HepG2 (cell line): ENCODE results near the gene PPP4C. TPM values are rescaled to one million over a fixed set of nuclear protein-coding genes. Genes with fewer than 3 reads are reported as not detected.

ENCODE experiments used
- BHLHE40 ChIP-seq: IDR thresholded peaks from 2 replicates; pipeline ENCODE4 v1.6.1; 2011; ENCODE audit warnings: low read length, improper control_type of control experiment
- CBX1 ChIP-seq: IDR thresholded peaks from one replicate; pipeline ENCODE4 v1.6.1; 2016; ENCODE audit warnings: antibody characterized with exemption, low read depth
- CREM ChIP-seq, 2 experiments: sonication (generic) in 1 of 2; formaldehyde crosslinking in 1 of 2; IDR thresholded peaks; 2 replicates each; pipeline versions ENCODE4 v1.4.0 to v1.6.1; 2016 to 2020; ENCODE audit warnings: antibody characterized with exemption in 1 of 2, mild to moderate bottlenecking in 1 of 2, missing genetic modification reagents in 1 of 2
- DRAP1 ChIP-seq: IDR thresholded peaks from 2 replicates; pipeline ENCODE4 v1.6.1; 2016; ENCODE audit warnings: missing genetic modification reagents, missing compliant biosample characterization
- ERF ChIP-seq: IDR thresholded peaks from 2 replicates; pipeline ENCODE4 v1.6.1; 2018; ENCODE audit warnings: missing biosample characterization, missing genetic modification reagents
- FOXP1 ChIP-seq, 2 experiments: fragments of 450-650 bp in 1 of 2; IDR thresholded peaks; 2 replicates each; pipeline ENCODE4 v1.6.1; 2017 to 2018; ENCODE audit warnings: antibody characterized with exemption in 1 of 2
- HIVEP1 ChIP-seq: sonication (generic); formaldehyde crosslinking; IDR thresholded peaks from 2 replicates; pipeline ENCODE4 v1.4.0; 2020; ENCODE audit warnings: mild to moderate bottlenecking, missing genetic modification reagents
- HMGXB3 ChIP-seq: sonication (generic); formaldehyde crosslinking; IDR thresholded peaks from 2 replicates; pipeline ENCODE4 v1.4.0; 2020; ENCODE audit warnings: missing genetic modification reagents, borderline replicate concordance
- ISL2 ChIP-seq: sonication (generic); formaldehyde crosslinking; IDR thresholded peaks from 2 replicates; pipeline ENCODE4 v1.5.0; 2020; ENCODE audit warnings: missing genetic modification reagents
- KAT7 ChIP-seq: IDR thresholded peaks from 2 replicates; pipeline ENCODE4 v1.6.1; 2018; ENCODE audit warnings: borderline replicate concordance, missing compliant biosample characterization
- KDM1A ChIP-seq: IDR thresholded peaks from 2 replicates; pipeline ENCODE4 v1.6.1; 2016; ENCODE audit warnings: missing compliant biosample characterization
- MAZ ChIP-seq, 2 experiments: sonication (generic) in 1 of 2; formaldehyde crosslinking in 1 of 2; IDR thresholded peaks; 2 replicates each; pipeline versions ENCODE4 v1.5.0 to v1.6.1; 2012 to 2020; ENCODE audit warnings: low read depth in 2 of 2, mild to moderate bottlenecking in 2 of 2, borderline replicate concordance in 1 of 2, improper control_type of control experiment in 1 of 2, low read length in 1 of 2, missing genetic modification reagents in 1 of 2, moderate library complexity in 1 of 2
- NFE2 ChIP-seq: sonication (generic); formaldehyde crosslinking; IDR thresholded peaks from 2 replicates; pipeline ENCODE4 v1.4.0; 2020; ENCODE audit warnings: missing genetic modification reagents
- NFE2L1 ChIP-seq: sonication (generic); formaldehyde crosslinking; IDR thresholded peaks from 2 replicates; pipeline ENCODE4 v1.4.0; 2020; ENCODE audit warnings: missing genetic modification reagents, mild to moderate bottlenecking, borderline replicate concordance
- NPAS2 ChIP-seq: sonication (generic); formaldehyde crosslinking; IDR thresholded peaks from 2 replicates; pipeline ENCODE4 v1.8.0; 2022; ENCODE audit warnings: mild to moderate bottlenecking, missing genetic modification reagents, borderline replicate concordance
- ONECUT2 ChIP-seq: sonication (generic); formaldehyde crosslinking; IDR thresholded peaks from 2 replicates; pipeline ENCODE4 v1.4.0; 2020; ENCODE audit warnings: missing genetic modification reagents
- SOX13 ChIP-seq, 3 experiments: fragments of 450-650 bp in 1 of 3; sonication (generic) in 1 of 3; formaldehyde crosslinking in 1 of 3; IDR thresholded peaks in 2 of 3; conservative IDR thresholded peaks in 1 of 3; 2 replicates each; pipeline versions ENCODE4 v1.5.0 to v1.6.1; 2016 to 2020; ENCODE audit warnings: antibody characterized with exemption in 1 of 3, mild to moderate bottlenecking in 1 of 3, missing compliant biosample characterization in 1 of 3, missing genetic modification reagents in 1 of 3, moderate library complexity in 1 of 3
- THAP11 ChIP-seq: IDR thresholded peaks from 2 replicates; pipeline ENCODE4 v1.6.1; 2016; ENCODE audit warnings: missing biosample characterization, missing genetic modification reagents
- ZNF17 ChIP-seq: sonication (generic); formaldehyde crosslinking; IDR thresholded peaks from 2 replicates; pipeline ENCODE4 v1.5.0; 2020; ENCODE audit warnings: mild to moderate bottlenecking, missing genetic modification reagents
- ZNF232 ChIP-seq: sonication (generic); formaldehyde crosslinking; IDR thresholded peaks from 2 replicates; pipeline ENCODE4 v1.4.0; 2020; ENCODE audit warnings: missing genetic modification reagents, borderline replicate concordance
- ZZZ3 ChIP-seq: sonication (generic); formaldehyde crosslinking; IDR thresholded peaks from 2 replicates; pipeline ENCODE4 v1.4.0; 2020; ENCODE audit warnings: missing genetic modification reagents, mild to moderate bottlenecking, borderline replicate concordance
- polyA plus RNA-seq, 8 experiments: library from polyadenylated mRNA; depleted of rRNA in 3 of 8; stranded (reverse) in 7 of 8; unstranded in 1 of 8; fragments of >200 nt; fragmentation: Illumina TruSeq in 4 of 8; extraction: Trizol in 4 of 8; gene quantifications; 2 replicates each; pipeline versions ENCODE4 v1.2.1 to v1.2.3, GENCODE V29; 2011 to 2016; ENCODE audit warnings: low read depth in 4 of 8, missing spikeins in 1 of 8, mixed read lengths in 1 of 8; ENCODE audit not compliant: insufficient read depth in 1 of 8
- total RNA-seq, 5 experiments: library from RNA; depleted of rRNA; stranded (reverse); fragments of >200 nt; fragmentation: Illumina TruSeq; extraction: Trizol; gene quantifications; 2 replicates each; pipeline ENCODE4 v1.2.3, GENCODE V29; 2016; ENCODE audit warnings: low read depth in 1 of 5
- TF ChIP-seq, protein P1 (sequence below): sonication (generic); formaldehyde crosslinking; IDR thresholded peaks from 2 replicates; pipeline ENCODE4 v1.5.0; 2020; ENCODE audit warnings: missing genetic modification reagents

The PPP4C gene
- total and polyA plus RNA-seq, 2 of the 13 experiments (the other 11 are each of a cell fraction or from before 2014, with no cell fraction given), result 176 to 220 TPM

DNA sequence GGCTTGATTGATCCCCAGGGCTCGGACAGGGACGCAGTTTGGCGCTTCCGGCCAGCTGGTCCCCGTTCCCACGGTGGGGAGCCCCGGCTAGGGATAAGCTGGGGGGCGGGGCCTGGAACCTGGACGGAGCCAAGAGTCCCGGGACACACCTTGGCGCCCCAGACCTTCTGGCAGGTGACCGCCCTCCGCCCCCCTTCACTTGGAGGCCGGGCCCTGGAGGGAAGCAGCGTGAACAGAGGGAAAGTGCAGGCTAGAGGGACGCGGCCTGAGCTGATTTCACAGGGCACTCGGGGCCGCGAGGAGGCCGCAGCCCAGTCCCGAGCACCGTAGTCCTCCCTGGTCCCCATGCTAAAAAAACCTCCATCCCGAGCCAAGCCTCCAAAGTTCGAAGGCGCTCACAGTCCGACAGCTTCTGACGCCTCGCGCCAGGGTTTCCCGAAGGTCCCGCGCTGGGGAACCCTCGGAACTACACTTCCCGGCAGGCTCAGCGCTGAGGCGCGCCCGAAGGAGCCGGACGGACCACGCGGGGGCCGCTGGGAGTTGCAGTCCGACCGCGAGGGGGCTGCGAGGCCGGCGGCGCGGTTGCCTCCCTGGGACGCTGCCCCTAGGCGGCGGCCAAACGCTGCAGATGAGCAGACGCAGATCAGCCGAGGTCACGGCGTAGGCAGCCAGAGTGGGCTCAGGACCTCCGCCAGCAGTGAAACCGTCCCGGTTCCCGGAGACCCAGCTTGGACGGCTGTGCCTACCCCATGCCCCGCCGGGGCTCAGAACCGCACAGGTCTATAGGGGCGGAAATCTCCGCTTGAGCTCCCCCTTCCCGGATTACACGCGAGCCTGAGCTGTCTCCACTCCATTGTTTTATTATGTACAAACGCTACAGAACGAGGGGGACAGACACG lies 15.9 kb downstream of the PPP4C start, which contains the start of gene TBX6 (continued):
- TF ChIP-seq CBX1 (peak; percentile 64), ONECUT2 (CRISPR knock-in tag) (peak; percentile 18; the same call in 1 of the 2 replicates), HMGXB3 (CRISPR knock-in tag) (peak; percentile 76; the same call in 1 of the 2 replicates), MAZ (IDR thresholded peaks at IDR 0.05; ENCODE audit: borderline replicate concordance, low read depth, low read length) (peak; percentile 91), MAZ (CRISPR knock-in tag; IDR thresholded peaks at IDR 0.05; ENCODE audit: low read depth) (peak; percentile 80; the same call in 1 of the 2 replicates), ZZZ3 (CRISPR knock-in tag) (no peak), KAT7 (CRISPR knock-in tag) (no peak), DRAP1 (CRISPR knock-in tag) (peak; percentile 66; the same call in 1 of the 2 replicates), THAP11 (peak; percentile 100), ISL2 (CRISPR knock-in tag) (peak; percentile 77), BHLHE40 (peak; percentile 23), NFE2 (no peak), CREM (IDR thresholded peaks at IDR 0.05) (peak; percentile 74), CREM (CRISPR knock-in tag; IDR thresholded peaks at IDR 0.05) (no peak), NFE2L1 (CRISPR knock-in tag) (no peak), ERF (peak; percentile 59; the same call in 1 of the 2 replicates), NPAS2 (CRISPR knock-in tag) (0 out of 2 replicates have a peak, but pooled peaks have one; percentile 68), KDM1A (CRISPR knock-in tag) (peak; percentile 59; the same call in 1 of the 2 replicates), ZNF17 (CRISPR knock-in tag) (0 out of 2 replicates have a peak, but pooled peaks have one; percentile 35), HIVEP1 (no peak), SOX13 (IDR thresholded peaks at IDR 0.05) (no peak), SOX13 (CRISPR knock-in tag; conservative IDR thresholded peaks at IDR 0.05 in 1 of 2, IDR thresholded peaks at IDR 0.05 in 1 of 2) (peak in 1 of 2 experiments; percentile 58; a peak in 2 of 4 replicates), ZNF232 (CRISPR knock-in tag) (0 out of 2 replicates have a peak, but pooled peaks have one; percentile 20), FOXP1 (IDR thresholded peaks at IDR 0.05) (no peak), FOXP1 (CRISPR knock-in tag; IDR thresholded peaks at IDR 0.05) (no peak)
- TF ChIP-seq, protein P1, sequence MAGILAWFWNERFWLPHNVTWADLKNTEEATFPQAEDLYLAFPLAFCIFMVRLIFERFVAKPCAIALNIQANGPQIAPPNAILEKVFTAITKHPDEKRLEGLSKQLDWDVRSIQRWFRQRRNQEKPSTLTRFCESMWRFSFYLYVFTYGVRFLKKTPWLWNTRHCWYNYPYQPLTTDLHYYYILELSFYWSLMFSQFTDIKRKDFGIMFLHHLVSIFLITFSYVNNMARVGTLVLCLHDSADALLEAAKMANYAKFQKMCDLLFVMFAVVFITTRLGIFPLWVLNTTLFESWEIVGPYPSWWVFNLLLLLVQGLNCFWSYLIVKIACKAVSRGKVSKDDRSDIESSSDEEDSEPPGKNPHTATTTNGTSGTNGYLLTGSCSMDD (CRISPR knock-in tag), result no peak
